Measurements from ENCODE around the gene C17orf113.
"Not testable (repeated sequence)": the region's sequence is repeated elsewhere in the genome, so short reads cannot be mapped to it uniquely, and the experiment has no call there.

The C17orf113 gene

DNA sequence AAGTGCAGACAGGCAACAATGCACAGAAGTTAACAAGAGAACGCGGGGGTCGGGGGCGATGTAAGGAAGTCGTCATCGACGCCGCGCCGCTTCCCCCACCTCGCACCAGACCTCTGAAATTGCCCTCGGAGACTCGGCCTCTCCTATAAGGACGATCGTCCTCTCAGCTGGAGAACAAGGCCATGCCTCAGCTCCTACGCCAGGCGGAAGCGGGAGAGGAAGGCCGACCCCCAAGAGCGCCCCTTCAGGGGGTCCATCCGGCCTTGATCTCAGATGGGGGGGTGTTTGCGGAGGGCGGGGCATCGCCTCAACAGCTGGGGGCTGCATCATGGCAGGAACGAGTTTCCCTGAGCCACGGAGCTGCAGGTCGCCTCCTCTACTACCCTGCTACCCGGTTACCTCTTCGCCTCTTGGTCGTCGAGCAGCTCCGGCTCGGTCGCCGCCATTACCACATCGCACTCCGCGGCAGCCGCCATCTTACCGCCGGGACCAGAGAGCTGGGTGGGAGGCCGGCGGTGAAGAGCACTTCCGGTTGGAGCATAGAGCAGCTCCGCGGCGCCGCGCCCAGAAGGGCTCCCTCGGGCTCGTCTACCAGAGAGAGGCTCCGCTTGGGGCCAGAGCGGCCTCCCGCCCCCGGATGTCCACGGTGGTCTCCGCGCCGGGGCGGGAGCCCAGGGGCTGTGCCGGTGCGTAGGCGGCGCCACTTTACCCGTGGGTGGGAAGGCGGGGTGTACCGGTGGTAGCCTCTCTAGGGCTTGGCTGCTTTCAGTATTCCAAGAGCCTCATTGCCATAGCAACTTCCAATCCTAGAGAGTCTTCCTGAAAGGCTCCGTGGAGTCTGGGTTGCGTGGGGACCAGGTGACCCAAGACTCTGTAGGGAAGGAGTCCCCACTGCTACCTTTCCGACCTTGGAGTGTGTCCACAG, 33.2 kb downstream of the C17orf113 start, which contains the start of gene DNAJC7:
Gene DNAJC7, minus strand, starts transcription at position 499 of the 925 bp plus-strand sequence. Its CDS starts 23 bp downstream, at position 476.
- peaks cover under 1 to 2% of the 10 kb centered on the region in 2 donors for H3K36me3 ChIP-seq (ENCODE audit: control insufficient read depth in 2 of 2, insufficient read depth in 2 of 2, low read length in 2 of 2)
- H3K9ac ChIP-seq (ENCODE audit: low read depth in 1 of 2, low read length in 2 of 2), result peak within 1 kb of the TSS; percentile 94 to 97
- H3K4me1 ChIP-seq (ENCODE audit: control insufficient read depth in 2 of 2, insufficient read depth in 2 of 2, low read length in 2 of 2), result peaks cover 30 to 32% of the 10 kb centered on the region in 2 donors
- peak within 1 kb of the TSS; percentile 85 to 91 for H3K27ac ChIP-seq (ENCODE audit: low read depth in 2 of 2, low read length in 2 of 2)
- no peaks in the 10 kb centered on the region for H3K9me3 ChIP-seq (ENCODE audit: control insufficient read depth in 2 of 2, low read length in 2 of 2)
- H3K4me3 ChIP-seq (ENCODE audit: low read length in 2 of 2), result peak within 1 kb of the TSS; percentile 91 to 96
- no peaks in the 10 kb centered on the region for H3K27me3 ChIP-seq (ENCODE audit: control insufficient read depth in 2 of 2, insufficient read depth in 2 of 2, low read length in 2 of 2)

DNA sequence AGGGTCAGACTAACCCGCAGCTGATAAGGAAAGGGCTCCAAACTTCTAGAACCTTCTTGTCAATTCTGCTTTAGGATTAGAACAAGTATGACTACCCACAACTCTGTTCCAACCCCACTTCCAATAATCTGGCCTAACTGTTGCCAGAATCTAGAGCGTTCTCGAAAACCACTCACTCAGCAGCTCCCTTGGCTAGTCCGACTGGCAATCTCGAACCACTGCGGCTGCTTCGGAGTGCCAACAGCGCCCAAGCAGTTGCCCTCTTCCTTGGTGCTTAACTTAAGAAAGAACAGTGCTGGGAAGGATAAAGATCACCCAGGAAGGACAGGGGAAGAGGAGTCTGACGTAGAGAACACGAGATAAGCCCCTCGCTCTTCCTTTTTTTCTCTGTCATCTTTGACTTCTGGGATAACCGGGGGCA, 34.0 kb downstream of the C17orf113 start:
- Histone ChIP-seq H3K4me3 (ENCODE audit: low read length in 2 of 2) (peak overlapping the region; percentile 91 to 96), H3K4me1 (ENCODE audit: control insufficient read depth in 2 of 2, insufficient read depth in 2 of 2, low read length in 2 of 2) (peaks cover 30 to 31% of the 10 kb centered on the region in 2 donors), H3K27me3 (ENCODE audit: control insufficient read depth in 2 of 2, insufficient read depth in 2 of 2, low read length in 2 of 2) (no peaks in the 10 kb centered on the region), H3K36me3 (ENCODE audit: control insufficient read depth in 2 of 2, insufficient read depth in 2 of 2, low read length in 2 of 2) (no peaks in the 10 kb centered on the region), H3K27ac (ENCODE audit: low read depth in 2 of 2, low read length in 2 of 2) (peak overlapping the region; percentile 85 to 91), H3K9me3 (ENCODE audit: control insufficient read depth in 2 of 2, low read length in 2 of 2) (no peaks in the 10 kb centered on the region), H3K9ac (ENCODE audit: low read depth in 1 of 2, low read length in 2 of 2) (peak overlapping the region; percentile 94 to 97)

DNA sequence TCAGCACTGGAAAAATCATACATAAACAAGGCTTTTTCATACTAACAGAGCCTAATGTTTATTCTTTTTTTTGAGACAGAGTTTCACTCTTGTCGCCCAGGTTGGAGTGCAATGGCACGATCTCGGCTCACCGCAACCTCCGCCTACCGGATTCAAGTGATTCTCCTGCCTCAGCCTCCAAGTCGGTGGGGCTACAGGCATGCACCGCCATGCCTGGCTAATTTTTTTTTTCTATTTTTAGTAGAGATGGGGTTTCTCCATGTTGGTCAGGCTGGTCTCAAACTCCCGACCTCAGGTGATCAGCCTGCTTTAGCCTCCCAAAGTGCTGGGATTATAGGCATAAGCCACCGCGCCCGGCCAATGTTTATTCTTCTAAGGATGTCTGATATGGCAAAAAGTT, 36.7 kb downstream of the C17orf113 start:
- not testable (repeated sequence) for H3K27ac ChIP-seq (ENCODE audit: low read depth in 2 of 2, low read length in 2 of 2); H3K27me3 ChIP-seq (ENCODE audit: control insufficient read depth in 2 of 2, insufficient read depth in 2 of 2, low read length in 2 of 2); H3K9ac ChIP-seq (ENCODE audit: low read depth in 1 of 2, low read length in 2 of 2); H3K9me3 ChIP-seq (ENCODE audit: control insufficient read depth in 2 of 2, low read length in 2 of 2); H3K36me3 ChIP-seq (ENCODE audit: control insufficient read depth in 2 of 2, insufficient read depth in 2 of 2, low read length in 2 of 2); H3K4me3 ChIP-seq (ENCODE audit: low read length in 2 of 2)
- peaks cover 21 to 22% of the 10 kb centered on the region in 2 donors for H3K4me1 ChIP-seq (ENCODE audit: control insufficient read depth in 2 of 2, insufficient read depth in 2 of 2, low read length in 2 of 2)

DNA sequence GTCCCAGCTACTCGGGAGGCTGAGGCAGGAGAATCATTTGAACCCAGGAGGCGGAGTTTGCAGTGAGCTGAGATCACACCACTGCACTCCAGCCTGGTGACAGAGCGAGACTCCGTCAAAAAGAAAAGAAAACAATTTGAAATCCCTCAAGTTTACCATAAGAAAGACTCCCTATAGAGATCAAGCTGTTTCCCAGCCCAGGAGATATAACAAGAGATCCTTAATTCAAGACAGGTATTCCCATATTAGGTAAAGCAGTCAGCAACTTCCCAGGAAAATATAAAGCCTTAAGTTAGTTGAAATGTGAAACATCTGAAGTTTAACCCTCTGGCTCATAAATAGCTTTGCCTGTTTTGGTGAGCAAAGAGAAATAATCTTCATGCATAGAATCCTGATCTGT, 38.0 kb downstream of the C17orf113 start:
- H3K27ac ChIP-seq (ENCODE audit: low read depth in 2 of 2, low read length in 2 of 2); H3K9me3 ChIP-seq (ENCODE audit: control insufficient read depth in 2 of 2, low read length in 2 of 2); H3K36me3 ChIP-seq (ENCODE audit: control insufficient read depth in 2 of 2, insufficient read depth in 2 of 2, low read length in 2 of 2); H3K4me3 ChIP-seq (ENCODE audit: low read length in 2 of 2); H3K9ac ChIP-seq (ENCODE audit: low read depth in 1 of 2, low read length in 2 of 2); H3K27me3 ChIP-seq (ENCODE audit: control insufficient read depth in 2 of 2, insufficient read depth in 2 of 2, low read length in 2 of 2): not testable (repeated sequence)
- peaks cover 15 to 16% of the 10 kb centered on the region in 2 donors for H3K4me1 ChIP-seq (ENCODE audit: control insufficient read depth in 2 of 2, insufficient read depth in 2 of 2, low read length in 2 of 2)

DNA sequence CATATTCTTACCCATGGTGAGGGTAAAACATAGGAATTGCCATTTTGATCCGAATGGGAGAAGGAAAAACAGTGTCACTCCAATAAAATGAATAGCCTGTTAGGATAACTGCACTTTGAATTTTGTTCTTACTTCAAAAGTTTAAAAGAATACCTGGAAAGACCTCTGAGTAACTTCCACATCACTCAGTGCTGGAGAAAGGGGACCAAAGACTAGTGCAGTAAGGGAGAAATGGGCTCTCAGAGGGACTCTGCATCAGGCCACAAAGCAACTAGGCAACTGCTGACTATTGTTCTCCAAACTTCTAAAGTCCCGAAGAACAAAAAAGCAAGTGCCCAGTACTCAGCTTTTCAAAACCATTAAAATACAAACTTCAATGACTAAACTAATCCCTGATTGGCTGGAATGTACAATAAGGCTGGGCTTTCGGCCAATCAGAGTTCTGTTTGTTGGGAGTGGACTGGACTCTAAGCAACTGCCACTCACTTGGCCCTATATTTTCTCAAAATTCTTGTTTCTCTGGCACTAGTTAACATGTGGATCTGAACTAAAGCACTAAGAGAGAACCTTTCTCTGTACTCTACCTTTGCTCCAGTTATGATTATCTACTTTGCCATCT, 39.4 kb downstream of the C17orf113 start:
- no peaks in the 10 kb centered on the region for H3K9me3 ChIP-seq (ENCODE audit: control insufficient read depth in 2 of 2, low read length in 2 of 2)
- H3K27ac ChIP-seq (ENCODE audit: low read depth in 2 of 2, low read length in 2 of 2), result no peak overlapping the region
- peaks cover 0 to 5% of the 10 kb centered on the region in 2 donors for H3K36me3 ChIP-seq (ENCODE audit: control insufficient read depth in 2 of 2, insufficient read depth in 2 of 2, low read length in 2 of 2)
- no peaks in the 10 kb centered on the region for H3K27me3 ChIP-seq (ENCODE audit: control insufficient read depth in 2 of 2, insufficient read depth in 2 of 2, low read length in 2 of 2)
- peaks cover 9 to 10% of the 10 kb centered on the region in 2 donors for H3K4me1 ChIP-seq (ENCODE audit: control insufficient read depth in 2 of 2, insufficient read depth in 2 of 2, low read length in 2 of 2)
- no peak overlapping the region for H3K4me3 ChIP-seq (ENCODE audit: low read length in 2 of 2)
- H3K9ac ChIP-seq (ENCODE audit: low read depth in 1 of 2, low read length in 2 of 2), result no peak overlapping the region

DNA sequence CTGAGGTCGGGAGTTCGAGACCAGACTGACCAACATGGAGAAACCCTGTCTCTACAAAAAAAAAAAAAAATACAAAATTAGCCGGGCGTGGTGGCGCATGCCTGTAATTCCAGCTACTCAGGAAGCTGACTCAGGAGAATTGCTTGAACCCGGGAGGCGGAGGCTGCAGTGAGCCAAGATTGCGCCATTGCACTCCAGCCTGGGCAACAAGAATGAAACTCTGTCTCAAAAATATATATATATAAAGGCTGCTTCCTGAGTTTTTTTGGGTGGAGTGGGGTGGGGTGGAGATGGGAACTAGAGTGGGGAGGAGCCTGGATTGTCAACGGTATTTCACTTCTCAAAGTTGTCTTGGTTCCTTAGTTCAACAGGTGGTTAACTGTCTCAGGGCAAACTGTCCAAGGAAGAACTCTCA, 40.1 kb downstream of the C17orf113 start:
- not testable (repeated sequence) for H3K4me3 ChIP-seq (ENCODE audit: low read length in 2 of 2); H3K4me1 ChIP-seq (ENCODE audit: control insufficient read depth in 2 of 2, insufficient read depth in 2 of 2, low read length in 2 of 2); H3K36me3 ChIP-seq (ENCODE audit: control insufficient read depth in 2 of 2, insufficient read depth in 2 of 2, low read length in 2 of 2); H3K27me3 ChIP-seq (ENCODE audit: control insufficient read depth in 2 of 2, insufficient read depth in 2 of 2, low read length in 2 of 2); H3K9ac ChIP-seq (ENCODE audit: low read depth in 1 of 2, low read length in 2 of 2); H3K27ac ChIP-seq (ENCODE audit: low read depth in 2 of 2, low read length in 2 of 2); H3K9me3 ChIP-seq (ENCODE audit: control insufficient read depth in 2 of 2, low read length in 2 of 2)

DNA sequence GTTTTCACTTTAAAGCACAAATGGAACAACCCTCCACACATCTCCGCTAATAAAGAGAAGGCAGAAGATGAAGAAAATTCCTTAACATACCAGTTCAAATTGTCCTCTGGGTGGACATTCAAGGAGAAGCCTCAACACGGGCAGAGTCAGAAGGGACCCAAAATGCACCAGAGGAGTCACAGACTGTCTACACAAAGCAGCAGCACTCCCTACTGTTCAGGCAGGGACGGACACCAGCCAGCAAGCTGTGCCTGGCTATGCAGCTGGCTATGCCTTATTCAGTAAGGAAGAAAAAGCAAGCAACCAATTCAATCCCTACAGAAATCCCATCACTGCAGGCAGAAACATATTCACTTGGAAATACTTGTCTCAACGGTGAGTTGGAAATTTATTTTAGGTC, 41.2 kb downstream of the C17orf113 start:
- Histone ChIP-seq H3K4me3 (ENCODE audit: low read length in 2 of 2) (no peak overlapping the region), H3K4me1 (ENCODE audit: control insufficient read depth in 2 of 2, insufficient read depth in 2 of 2, low read length in 2 of 2) (peaks cover 3 to 6% of the 10 kb centered on the region in 2 donors), H3K27ac (ENCODE audit: low read depth in 2 of 2, low read length in 2 of 2) (no peak overlapping the region), H3K36me3 (ENCODE audit: control insufficient read depth in 2 of 2, insufficient read depth in 2 of 2, low read length in 2 of 2) (peaks cover 0 to 5% of the 10 kb centered on the region in 2 donors), H3K9ac (ENCODE audit: low read depth in 1 of 2, low read length in 2 of 2) (no peak overlapping the region), H3K9me3 (ENCODE audit: control insufficient read depth in 2 of 2, low read length in 2 of 2) (no peaks in the 10 kb centered on the region), H3K27me3 (ENCODE audit: control insufficient read depth in 2 of 2, insufficient read depth in 2 of 2, low read length in 2 of 2) (no peaks in the 10 kb centered on the region)

DNA sequence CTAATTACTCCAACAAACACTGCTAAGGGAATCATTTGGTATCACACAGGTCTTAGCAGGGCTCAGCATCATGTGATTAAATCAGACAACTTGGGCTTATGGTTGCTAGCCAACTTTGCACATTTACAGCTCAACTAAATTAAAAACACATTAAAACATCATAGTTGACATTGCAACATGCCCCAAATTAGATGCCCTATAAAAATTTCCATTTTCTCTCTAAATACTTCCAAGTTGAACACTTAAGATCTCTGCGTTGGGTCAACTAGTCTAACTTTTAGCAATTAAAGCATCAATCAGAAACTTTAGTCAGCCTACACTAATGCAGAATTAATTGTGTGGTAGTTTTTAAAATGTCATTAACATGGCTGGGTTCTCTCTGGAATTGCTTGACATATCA, 45.2 kb downstream of the C17orf113 start:
- H3K27ac ChIP-seq (ENCODE audit: low read depth in 2 of 2, low read length in 2 of 2), result no peak overlapping the region
- H3K27me3 ChIP-seq (ENCODE audit: control insufficient read depth in 2 of 2, insufficient read depth in 2 of 2, low read length in 2 of 2), result no peaks in the 10 kb centered on the region
- peaks cover 5 to 9% of the 10 kb centered on the region in 2 donors for H3K36me3 ChIP-seq (ENCODE audit: control insufficient read depth in 2 of 2, insufficient read depth in 2 of 2, low read length in 2 of 2)
- H3K9me3 ChIP-seq (ENCODE audit: control insufficient read depth in 2 of 2, low read length in 2 of 2), result no peaks in the 10 kb centered on the region
- no peak overlapping the region for H3K9ac ChIP-seq (ENCODE audit: low read depth in 1 of 2, low read length in 2 of 2)
- H3K4me1 ChIP-seq (ENCODE audit: control insufficient read depth in 2 of 2, insufficient read depth in 2 of 2, low read length in 2 of 2), result peaks cover 7 to 33% of the 10 kb centered on the region in 2 donors
- H3K4me3 ChIP-seq (ENCODE audit: low read length in 2 of 2), result no peak overlapping the region

DNA sequence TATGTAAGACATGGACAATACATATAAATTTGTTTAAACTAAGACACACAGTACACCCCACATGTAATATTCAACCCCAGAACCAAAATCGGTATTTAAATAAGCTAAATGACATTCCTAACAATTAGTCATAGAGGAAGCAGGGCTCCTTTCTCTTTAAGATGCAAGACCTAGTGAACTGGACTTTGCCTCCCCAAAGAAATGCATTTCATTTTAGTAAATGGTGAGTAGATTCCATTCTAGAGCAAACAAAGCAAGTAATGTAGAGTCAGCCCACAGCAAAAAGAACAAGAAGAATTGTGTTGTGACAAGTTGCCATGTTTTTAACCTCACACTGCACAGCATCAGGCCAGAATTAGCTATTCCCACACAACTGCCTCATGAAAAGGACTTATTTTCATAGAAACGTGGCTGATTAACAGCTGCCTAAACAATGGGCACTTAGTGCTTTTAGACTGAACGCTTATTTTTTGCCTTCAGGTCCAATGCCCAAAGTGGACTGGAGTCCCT, 47.6 kb downstream of the C17orf113 start:
- Histone ChIP-seq H3K4me1 (ENCODE audit: control insufficient read depth in 2 of 2, insufficient read depth in 2 of 2, low read length in 2 of 2) (peaks cover 7 to 35% of the 10 kb centered on the region in 2 donors), H3K27me3 (ENCODE audit: control insufficient read depth in 2 of 2, insufficient read depth in 2 of 2, low read length in 2 of 2) (no peaks in the 10 kb centered on the region), H3K36me3 (ENCODE audit: control insufficient read depth in 2 of 2, insufficient read depth in 2 of 2, low read length in 2 of 2) (peaks cover 13 to 22% of the 10 kb centered on the region in 2 donors), H3K27ac (ENCODE audit: low read depth in 2 of 2, low read length in 2 of 2) (no peak overlapping the region), H3K9ac (ENCODE audit: low read depth in 1 of 2, low read length in 2 of 2) (no peak overlapping the region), H3K4me3 (ENCODE audit: low read length in 2 of 2) (no peak overlapping the region), H3K9me3 (ENCODE audit: control insufficient read depth in 2 of 2, low read length in 2 of 2) (no peaks in the 10 kb centered on the region)

Data from mucosa of rectum (tissue), 2 donors.